GM19452 (cell line): Measurements from ENCODE around the gene HCFC1R1.
"Not testable (repeated sequence)": the region's sequence is repeated elsewhere in the genome, so short reads cannot be mapped to it uniquely, and the experiment has no call there.

Experiments used
- ATAC-seq: cut with Tn5 transposase; IDR thresholded peaks from one replicate; pipeline ENCODE4 v1.9.1; 2021; ENCODE audit not compliant: unreplicated experiment

Gene HCFC1R1

GRCh38 chr16:3057181-3058138 lies 33.7 kb upstream of the HCFC1R1 start:
- ATAC-seq, result no peak

DNA sequence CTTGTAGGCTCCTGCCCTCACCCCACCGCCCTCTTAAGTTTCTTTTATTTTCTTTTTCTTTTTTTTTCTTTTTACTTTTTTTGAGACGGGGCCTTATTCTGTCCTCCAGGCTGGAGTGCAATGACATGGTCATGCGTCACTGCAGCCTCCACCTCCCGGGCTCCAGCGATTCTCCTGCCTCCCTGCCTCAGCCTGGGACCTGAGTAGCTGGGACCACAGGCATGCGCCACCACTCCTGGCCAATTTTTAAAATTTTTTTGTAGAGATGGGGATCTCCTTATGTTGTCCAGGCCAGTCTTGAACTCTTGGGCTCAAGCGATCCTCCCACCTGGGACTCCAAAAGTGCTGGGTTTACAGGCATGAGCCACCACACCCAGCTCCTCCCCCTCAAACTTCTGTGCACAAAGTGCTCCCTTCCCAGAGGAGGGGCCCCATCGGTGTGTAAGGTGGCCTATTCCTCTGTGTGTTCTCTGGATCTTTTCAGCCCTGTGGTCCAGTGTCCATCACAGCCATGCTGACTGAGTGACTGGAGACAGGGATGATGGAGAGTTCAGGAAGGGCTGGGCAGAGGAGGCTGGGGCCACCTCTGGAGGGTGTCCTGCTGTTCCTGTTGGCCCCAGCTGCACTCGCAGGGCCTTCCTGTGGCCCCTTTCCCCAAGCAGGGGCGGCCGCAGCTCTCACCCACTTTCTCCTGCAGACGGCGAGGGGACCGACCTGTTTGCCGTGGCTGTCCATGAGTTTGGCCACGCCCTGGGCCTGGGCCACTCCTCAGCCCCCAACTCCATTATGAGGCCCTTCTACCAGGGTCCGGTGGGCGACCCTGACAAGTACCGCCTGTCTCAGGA lies 32.8 kb upstream of the HCFC1R1 start:
- no peak for ATAC-seq

GRCh38 chr16:3055734-3056115 lies 32.0 kb upstream of the HCFC1R1 start:
- ATAC-seq, result not testable (repeated sequence)

GRCh38 chr16:3054965-3055733 lies 31.4 kb upstream of the HCFC1R1 start:
- ATAC-seq, result no peak

GRCh38 chr16:3053330-3053710 lies 29.6 kb upstream of the HCFC1R1 start:
- ATAC-seq, result not testable (repeated sequence)

DNA sequence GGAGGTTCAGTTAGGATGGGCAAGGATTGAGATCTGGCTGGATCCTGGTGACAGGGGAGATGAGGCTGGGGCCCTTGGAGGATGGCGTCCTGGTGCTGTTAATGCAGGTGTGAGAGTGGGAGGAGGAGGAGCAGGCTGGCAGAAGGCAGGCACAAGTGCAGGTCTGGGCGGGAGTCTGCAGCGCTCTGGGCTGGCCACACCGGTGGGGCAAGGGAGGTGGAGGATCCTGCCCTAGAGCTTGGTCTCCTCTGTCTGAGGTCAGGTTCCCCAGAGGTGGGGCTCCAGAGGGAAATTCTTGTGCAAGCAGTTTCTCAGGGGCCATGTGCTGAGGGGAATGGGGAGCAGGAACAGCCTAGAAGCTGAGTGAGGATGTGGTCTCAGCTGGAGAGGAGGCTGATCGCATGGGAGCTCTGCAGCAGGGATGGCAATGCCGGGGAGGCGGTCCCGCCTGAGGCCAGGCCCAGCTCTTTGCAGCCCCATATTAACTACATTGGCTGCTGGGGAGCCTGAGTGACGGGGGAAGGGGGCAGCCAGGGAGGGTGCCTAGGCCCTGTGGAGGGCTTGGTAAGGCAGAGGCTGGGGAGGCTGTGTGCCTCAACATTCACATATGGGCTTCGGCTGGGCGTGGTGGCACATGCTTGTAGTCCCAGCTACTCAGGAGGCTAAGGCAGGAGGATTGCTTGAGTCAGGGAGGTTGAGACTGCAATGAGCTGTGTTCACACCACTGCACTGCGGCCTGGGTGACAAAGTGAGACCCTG lies 29.0 kb upstream of the HCFC1R1 start:
- not testable (repeated sequence) for ATAC-seq

- ATAC-seq, result no peak
These were observed 27.8 kb upstream of the HCFC1R1 start for GRCh38 chr16:3051494-3051893.

- ATAC-seq, result no peak
These were observed 27.3 kb upstream of the HCFC1R1 start for GRCh38 chr16:3051009-3051408.

DNA sequence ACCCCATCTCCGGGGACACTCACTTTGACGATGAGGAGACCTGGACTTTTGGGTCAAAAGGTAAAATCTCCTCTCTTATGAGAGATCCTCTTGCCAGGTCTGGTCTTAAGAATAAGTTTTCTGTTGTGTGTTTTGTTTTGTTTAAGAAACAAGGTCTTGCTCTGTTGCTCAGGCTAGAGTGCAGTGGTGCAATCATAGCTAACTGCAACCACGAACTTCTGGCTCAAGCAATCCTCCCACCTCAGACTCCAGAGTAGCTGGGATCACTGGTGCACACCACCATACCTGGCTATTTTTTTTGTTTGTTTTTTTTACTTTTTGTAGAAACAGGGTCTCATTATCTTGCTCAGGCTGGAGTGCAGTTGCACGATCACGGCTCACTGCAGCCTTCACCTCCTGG lies 26.7 kb upstream of the HCFC1R1 start:
- no peak for ATAC-seq

GRCh38 chr16:3049921-3050481 lies 26.3 kb upstream of the HCFC1R1 start:
- no peak for ATAC-seq

DNA sequence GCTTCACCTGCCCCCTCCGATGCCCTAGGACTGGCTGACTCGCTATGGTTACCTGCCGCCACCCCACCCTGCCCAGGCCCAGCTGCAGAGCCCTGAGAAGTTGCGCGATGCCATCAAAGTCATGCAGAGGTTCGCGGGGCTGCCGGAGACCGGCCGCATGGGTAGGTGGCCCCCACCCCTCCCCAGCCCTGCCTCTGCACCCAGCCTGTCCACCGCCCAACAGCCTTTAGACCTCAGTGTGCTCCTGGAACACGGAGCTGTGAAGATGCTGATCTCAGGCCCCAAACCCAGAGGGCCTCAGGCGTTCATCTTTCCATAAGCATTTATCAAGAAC lies 23.6 kb upstream of the HCFC1R1 start:
- ATAC-seq, result no peak

- ATAC-seq, result no peak
These were observed 23.1 kb upstream of the HCFC1R1 start for GRCh38 chr16:3046641-3047386.

- ATAC-seq, result no peak
These were observed 22.3 kb upstream of the HCFC1R1 start, which contains the start of gene MMP25 for GRCh38 chr16:3045758-3046640. Gene MMP25, plus strand, starts transcription at chr16:3046561. Its CDS starts 357 bp downstream, at chr16:3046918.

- no peak for ATAC-seq
These were observed 21.0 kb upstream of the HCFC1R1 start for GRCh38 chr16:3044708-3045107.

DNA sequence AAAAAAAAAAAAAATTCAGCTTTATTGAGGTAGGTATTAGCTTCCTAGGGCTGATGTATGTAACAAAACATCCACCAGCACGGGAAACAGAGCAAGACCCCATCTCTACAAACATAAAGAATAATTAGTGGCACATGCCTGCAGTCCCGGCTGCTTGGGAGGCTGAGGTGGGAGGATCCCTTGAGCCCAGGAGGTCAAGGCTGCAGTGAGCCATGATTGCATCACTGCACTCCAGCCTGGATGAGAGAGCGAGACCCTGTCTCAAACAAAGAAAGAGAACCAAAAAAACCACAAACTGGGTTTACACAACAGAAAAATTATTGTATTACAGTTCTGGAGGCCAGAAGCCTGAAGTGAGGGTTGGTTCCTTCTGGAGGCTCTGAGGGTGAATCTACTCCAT lies 18.6 kb upstream of the HCFC1R1 start:
- no peak for ATAC-seq

DNA sequence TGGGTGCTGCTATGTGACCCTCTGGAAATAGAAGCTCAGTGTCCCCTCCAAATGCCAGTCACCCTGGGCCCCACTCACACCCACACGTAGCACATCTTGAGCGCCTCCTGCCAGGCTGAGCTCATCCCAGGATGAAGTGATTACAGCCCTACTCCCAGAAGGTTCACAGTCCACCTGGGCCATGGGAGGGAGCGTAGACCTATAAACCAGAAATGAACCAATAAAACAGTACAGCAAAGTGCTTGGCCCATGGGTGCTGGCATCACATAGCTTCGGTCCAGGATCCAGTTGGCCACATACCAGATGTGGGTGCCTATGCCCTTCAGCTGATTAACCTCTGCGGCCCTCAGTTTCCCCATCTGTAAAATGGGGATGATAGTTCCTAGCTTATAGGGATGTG lies 15.2 kb upstream of the HCFC1R1 start:
- no peak for ATAC-seq

- no peak for ATAC-seq
These were observed 14.5 kb upstream of the HCFC1R1 start for GRCh38 chr16:3038256-3038655.

- no peak for ATAC-seq
These were observed 13.1 kb upstream of the HCFC1R1 start, which contains the start of gene BICDL2 for GRCh38 chr16:3036726-3037315. Gene BICDL2, minus strand, starts transcription at chr16:3036944. Its CDS starts 1,448 bp downstream, at chr16:3035496.
